ENCODE data around the gene KIF26B.
"Not testable (repeated sequence)": the region's sequence is repeated elsewhere in the genome, so short reads cannot be mapped to it uniquely, and the experiment has no call there.

KIF26B gene

GRCh38 chr1:245730801-245731200, 576.0 kb downstream of the KIF26B start:
- DNase-seq (ENCODE audit: extremely low read depth, low read depth): no peak
- TF ChIP-seq CTCF (IDR thresholded peaks at IDR 0.05; ENCODE audit: low read depth, low read length, missing control alignments): no peak
- no peak overlapping the region for H3K4me3 ChIP-seq (replicated peaks; ENCODE audit: low read depth, low read length)

GRCh38 chr1:245740336-245740735, 585.6 kb downstream of the KIF26B start:
- DNase-seq (ENCODE audit: extremely low read depth, low read depth); H3K4me3 ChIP-seq (replicated peaks; ENCODE audit: low read depth, low read length): not testable (repeated sequence)

GRCh38 chr1:245742896-245743295, 588.1 kb downstream of the KIF26B start:
- no peak for DNase-seq (ENCODE audit: extremely low read depth, low read depth)
- no peak overlapping the region for H3K4me3 ChIP-seq (replicated peaks; ENCODE audit: low read depth, low read length)
- no peak for TF ChIP-seq CTCF (IDR thresholded peaks at IDR 0.05; ENCODE audit: low read depth, low read length, missing control alignments)

GRCh38 chr1:245748240-245748639, 593.5 kb downstream of the KIF26B start:
- no peak for TF ChIP-seq CTCF (IDR thresholded peaks at IDR 0.05; ENCODE audit: low read depth, low read length, missing control alignments)
- H3K4me3 ChIP-seq (replicated peaks; ENCODE audit: low read depth, low read length): no peak overlapping the region
- DNase-seq (ENCODE audit: extremely low read depth, low read depth): no peak

GRCh38 chr1:245748646-245749045, 593.9 kb downstream of the KIF26B start:
- TF ChIP-seq CTCF (IDR thresholded peaks at IDR 0.05; ENCODE audit: low read depth, low read length, missing control alignments): no peak
- no peak for DNase-seq (ENCODE audit: extremely low read depth, low read depth)
- H3K4me3 ChIP-seq (replicated peaks; ENCODE audit: low read depth, low read length): no peak overlapping the region

GRCh38 chr1:245749053-245749452, 594.3 kb downstream of the KIF26B start:
- no peak for DNase-seq (ENCODE audit: extremely low read depth, low read depth)
- no peak for TF ChIP-seq CTCF (IDR thresholded peaks at IDR 0.05; ENCODE audit: low read depth, low read length, missing control alignments)
- no peak overlapping the region for H3K4me3 ChIP-seq (replicated peaks; ENCODE audit: low read depth, low read length)

GRCh38 chr1:245750261-245750660, 595.5 kb downstream of the KIF26B start:
- DNase-seq (ENCODE audit: extremely low read depth, low read depth): no peak
- TF ChIP-seq CTCF (IDR thresholded peaks at IDR 0.05; ENCODE audit: low read depth, low read length, missing control alignments): no peak
- no peak overlapping the region for H3K4me3 ChIP-seq (replicated peaks; ENCODE audit: low read depth, low read length)

Data from HFF-Myc (cell line).